Activated CD4-positive, alpha-beta T cell treated with anti-CD3 and anti-CD28 coated beads, Interleukin-2, amount 50 U/mL, for 16 hours (primary cell): Measurements from ENCODE around the gene ASPM.

ENCODE experiments used
- DNase-seq: peaks from one replicate; pipeline ENCODE4 v3.0.0-alpha.2; 2020

Gene ASPM, protein sequence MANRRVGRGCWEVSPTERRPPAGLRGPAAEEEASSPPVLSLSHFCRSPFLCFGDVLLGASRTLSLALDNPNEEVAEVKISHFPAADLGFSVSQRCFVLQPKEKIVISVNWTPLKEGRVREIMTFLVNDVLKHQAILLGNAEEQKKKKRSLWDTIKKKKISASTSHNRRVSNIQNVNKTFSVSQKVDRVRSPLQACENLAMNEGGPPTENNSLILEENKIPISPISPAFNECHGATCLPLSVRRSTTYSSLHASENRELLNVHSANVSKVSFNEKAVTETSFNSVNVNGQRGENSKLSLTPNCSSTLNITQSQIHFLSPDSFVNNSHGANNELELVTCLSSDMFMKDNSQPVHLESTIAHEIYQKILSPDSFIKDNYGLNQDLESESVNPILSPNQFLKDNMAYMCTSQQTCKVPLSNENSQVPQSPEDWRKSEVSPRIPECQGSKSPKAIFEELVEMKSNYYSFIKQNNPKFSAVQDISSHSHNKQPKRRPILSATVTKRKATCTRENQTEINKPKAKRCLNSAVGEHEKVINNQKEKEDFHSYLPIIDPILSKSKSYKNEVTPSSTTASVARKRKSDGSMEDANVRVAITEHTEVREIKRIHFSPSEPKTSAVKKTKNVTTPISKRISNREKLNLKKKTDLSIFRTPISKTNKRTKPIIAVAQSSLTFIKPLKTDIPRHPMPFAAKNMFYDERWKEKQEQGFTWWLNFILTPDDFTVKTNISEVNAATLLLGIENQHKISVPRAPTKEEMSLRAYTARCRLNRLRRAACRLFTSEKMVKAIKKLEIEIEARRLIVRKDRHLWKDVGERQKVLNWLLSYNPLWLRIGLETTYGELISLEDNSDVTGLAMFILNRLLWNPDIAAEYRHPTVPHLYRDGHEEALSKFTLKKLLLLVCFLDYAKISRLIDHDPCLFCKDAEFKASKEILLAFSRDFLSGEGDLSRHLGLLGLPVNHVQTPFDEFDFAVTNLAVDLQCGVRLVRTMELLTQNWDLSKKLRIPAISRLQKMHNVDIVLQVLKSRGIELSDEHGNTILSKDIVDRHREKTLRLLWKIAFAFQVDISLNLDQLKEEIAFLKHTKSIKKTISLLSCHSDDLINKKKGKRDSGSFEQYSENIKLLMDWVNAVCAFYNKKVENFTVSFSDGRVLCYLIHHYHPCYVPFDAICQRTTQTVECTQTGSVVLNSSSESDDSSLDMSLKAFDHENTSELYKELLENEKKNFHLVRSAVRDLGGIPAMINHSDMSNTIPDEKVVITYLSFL (N-terminal part only)

DNA sequence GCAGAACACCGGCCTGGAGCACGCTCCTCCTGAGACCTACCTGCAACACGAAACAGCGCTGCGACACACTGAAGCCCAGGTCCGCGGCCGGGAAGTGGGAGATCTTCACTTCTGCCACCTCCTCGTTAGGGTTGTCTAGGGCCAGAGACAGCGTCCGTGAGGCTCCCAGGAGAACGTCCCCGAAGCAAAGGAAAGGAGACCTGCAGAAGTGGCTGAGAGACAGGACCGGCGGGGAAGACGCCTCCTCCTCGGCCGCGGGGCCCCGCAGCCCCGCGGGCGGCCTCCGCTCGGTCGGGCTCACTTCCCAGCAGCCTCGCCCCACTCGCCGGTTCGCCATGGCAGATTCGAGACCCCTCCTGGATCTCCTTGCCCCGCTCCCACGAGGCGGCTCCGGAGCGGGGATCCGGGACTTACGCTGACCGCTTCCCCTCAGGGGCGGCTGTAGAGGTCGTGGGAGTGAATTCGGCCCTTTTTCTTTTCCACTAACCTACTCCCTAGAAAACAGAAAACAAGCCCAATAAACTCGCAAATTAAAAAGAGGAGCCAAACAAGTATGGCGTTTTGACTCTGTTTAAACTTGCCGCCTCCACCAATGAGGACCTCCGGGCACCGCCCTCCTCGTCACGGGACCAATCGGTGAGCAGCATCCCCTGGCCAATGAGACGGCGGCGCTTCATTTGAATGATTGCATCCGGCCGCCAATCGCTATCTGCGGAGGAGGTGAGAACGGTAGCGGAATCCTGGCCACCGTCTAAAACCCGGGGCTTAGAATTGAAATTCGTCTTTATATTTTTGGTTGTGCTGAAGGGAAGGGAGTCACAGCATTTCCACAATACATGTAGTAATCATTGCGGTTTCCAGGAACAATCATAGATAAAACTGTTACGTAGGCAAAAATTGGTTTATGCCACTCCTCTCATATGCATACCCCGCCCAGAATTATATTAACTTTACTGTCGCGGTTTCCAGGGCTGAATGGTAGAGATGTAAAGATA, at the start of gene ASPM:
ASPM (minus strand) TSS at position 569 of the 995 bp plus-strand sequence; CDS start at position 337, 232 bp downstream.
- peak; percentile 96 for DNase-seq

- no peak for DNase-seq
Observed at GRCh38 chr1:197195100-197195499, 48.6 kb upstream of the ASPM start.

DNA sequence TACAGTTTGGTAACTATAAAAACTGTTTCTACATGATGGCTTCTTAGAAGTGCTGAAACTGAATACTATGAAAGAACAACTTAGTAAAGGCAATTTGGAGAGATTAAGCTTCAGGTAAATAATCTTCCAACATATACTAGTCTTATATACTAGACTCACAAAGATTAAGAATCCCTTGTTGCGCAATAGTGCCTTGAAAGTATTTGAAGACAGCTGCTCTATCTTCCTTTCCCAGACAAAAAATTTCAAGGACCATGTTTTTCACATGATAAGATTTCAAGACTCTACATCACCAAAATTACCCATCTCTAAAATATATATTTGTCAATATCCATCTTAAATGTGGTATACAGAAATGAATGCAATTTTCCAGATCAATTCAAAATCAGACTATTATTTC, 37.7 kb upstream of the ASPM start:
- no peak for DNase-seq

- no peak for DNase-seq
Observed at GRCh38 chr1:197183195-197183748, 36.8 kb upstream of the ASPM start.

DNA sequence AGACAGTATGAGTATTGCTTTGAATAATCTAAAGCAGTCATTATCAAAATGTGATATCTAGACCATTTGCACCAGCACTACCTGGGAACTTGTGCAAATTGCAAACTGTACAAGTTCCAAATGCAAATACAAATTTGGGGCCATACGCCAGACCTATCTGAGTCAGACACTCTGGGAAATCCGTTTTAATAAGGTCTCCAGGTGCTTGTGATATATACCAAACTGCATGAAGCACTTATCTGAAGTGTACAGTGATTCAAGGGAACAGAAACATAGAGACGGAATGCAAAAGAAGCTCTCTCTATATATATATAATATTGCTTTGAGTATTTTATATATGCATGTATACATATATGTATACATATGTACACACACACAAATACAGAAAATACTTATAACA, 36.2 kb upstream of the ASPM start:
- no peak for DNase-seq

GRCh38 chr1:197181982-197182381, 35.5 kb upstream of the ASPM start:
- DNase-seq = no peak

GRCh38 chr1:197180252-197180878, 33.9 kb upstream of the ASPM start:
- peak; percentile 28 for DNase-seq

GRCh38 chr1:197178998-197179397, 32.5 kb upstream of the ASPM start:
- DNase-seq = peak; percentile 3

GRCh38 chr1:197174818-197175217, 28.3 kb upstream of the ASPM start:
- no peak for DNase-seq

GRCh38 chr1:197173571-197174507, 27.4 kb upstream of the ASPM start:
- no peak for DNase-seq

DNA sequence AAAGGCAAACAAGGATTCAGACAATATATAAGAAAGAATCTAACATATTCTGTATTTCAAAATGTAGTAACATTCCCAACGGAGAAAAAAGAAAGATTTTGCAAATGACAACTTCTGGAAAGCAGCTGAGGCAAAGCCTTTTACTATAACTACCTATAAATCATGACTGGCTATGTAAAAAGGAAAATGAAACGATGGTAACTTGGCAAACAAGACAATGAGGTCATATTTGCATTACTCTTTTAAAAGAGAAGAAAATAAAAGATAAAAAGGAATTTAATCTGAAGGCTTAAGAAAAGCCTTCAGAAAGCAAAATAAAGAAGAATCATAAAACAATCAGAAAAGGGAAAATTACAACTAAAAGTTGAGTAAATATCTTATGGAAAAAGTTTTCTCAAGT, 25.1 kb upstream of the ASPM start:
- no peak for DNase-seq

DNA sequence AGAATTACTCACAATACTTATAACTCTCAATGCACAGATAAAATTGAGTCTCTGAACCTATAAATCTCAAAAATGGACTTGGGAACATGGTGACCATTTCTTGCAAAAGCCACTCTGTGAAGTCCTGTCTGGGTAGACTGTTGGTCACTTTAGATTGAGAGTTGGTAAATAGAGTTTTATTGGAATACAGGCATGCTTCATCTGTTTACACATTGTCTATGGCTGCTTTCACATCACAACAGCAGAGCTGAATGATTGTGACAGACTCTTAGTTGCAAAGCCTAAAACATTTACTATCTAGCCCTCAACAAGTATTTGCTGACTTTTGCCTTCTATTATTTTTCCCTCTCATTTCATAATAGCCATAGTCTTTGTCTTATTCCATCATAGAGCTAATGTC, 24.1 kb upstream of the ASPM start:
- DNase-seq = no peak

- DNase-seq = no peak
Observed at GRCh38 chr1:197159461-197159860, 13.0 kb upstream of the ASPM start.

GRCh38 chr1:197156692-197157091, 10.2 kb upstream of the ASPM start:
- no peak for DNase-seq

DNA sequence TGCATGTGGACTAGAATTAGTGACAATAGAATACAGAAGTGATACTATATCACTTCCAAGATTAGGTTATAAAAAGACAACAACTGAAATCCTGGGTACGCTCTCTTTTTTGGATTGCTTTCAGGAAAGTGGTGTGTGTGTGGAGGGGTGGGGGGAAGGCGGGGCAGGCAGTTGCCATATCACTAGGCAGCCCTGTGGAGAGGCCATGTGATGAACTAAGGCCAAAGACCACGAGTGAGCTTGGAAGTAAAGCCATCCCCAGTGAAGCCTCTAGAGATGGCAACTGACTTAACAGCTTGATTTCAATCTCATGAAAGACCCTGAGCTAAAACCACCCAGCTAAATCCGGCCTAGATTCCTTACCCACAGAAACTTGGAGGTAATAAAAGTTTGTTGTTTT, 6.2 kb upstream of the ASPM start:
- DNase-seq = no peak

GRCh38 chr1:197151185-197151584, 4.7 kb upstream of the ASPM start:
- DNase-seq = no peak

GRCh38 chr1:197150336-197151005, 4.0 kb upstream of the ASPM start:
- DNase-seq = no peak

- no peak for DNase-seq
Observed at GRCh38 chr1:197149340-197149739, 2.9 kb upstream of the ASPM start.

- DNase-seq = peak; percentile 7
Observed at GRCh38 chr1:197145446-197146024, 934 bp downstream of the ASPM start.
